K562 (cell line): Measurements from ENCODE around the gene ORAI1. TPM values are rescaled to one million over a fixed set of nuclear protein-coding genes. Genes with fewer than 3 reads are reported as not detected.

Source experiments
- BDP1 ChIP-seq: IDR thresholded peaks from 3 replicates; pipeline ENCODE4 v1.6.1; 2011; ENCODE audit not compliant: insufficient read length, insufficient read depth
- CHD1 ChIP-seq: fragments of 200-600 bp; sonication (generic); IDR thresholded peaks from one replicate; pipeline ENCODE4 v1.6.1; 2012; ENCODE audit warnings: mild to moderate bottlenecking, moderate library complexity, low read length, inconsistent platforms
- DPF2 ChIP-seq: fragments of 450-650 bp; IDR thresholded peaks from 2 replicates; pipeline ENCODE4 v1.6.1; 2016
- ETS1 ChIP-seq: conservative IDR thresholded peaks from 2 replicates; pipeline ENCODE4 v1.6.1; 2011; ENCODE audit warnings: low read depth, mild to moderate bottlenecking, low read length; ENCODE audit not compliant: control insufficient read depth
- EZH2 ChIP-seq: IDR thresholded peaks from 2 replicates; pipeline ENCODE4 v1.6.1; 2012; ENCODE audit warnings: low read depth, mild to moderate bottlenecking, inconsistent platforms, low read length, borderline replicate concordance
- GABPA ChIP-seq: fragments of 200-800 bp; sonication (Bioruptor generic); conservative IDR thresholded peaks from 2 replicates; pipeline ENCODE4 v1.6.1; 2016; ENCODE audit warnings: low read depth, missing genetic modification characterization, missing compliant biosample characterization
- GTF2A2 ChIP-seq: IDR thresholded peaks from 2 replicates; pipeline ENCODE4 v1.6.1; 2016; ENCODE audit warnings: mild to moderate bottlenecking, missing genetic modification characterization, missing compliant biosample characterization
- HNRNPH1 ChIP-seq: fragments of 200-400 bp; formaldehyde crosslinking; optimal IDR thresholded peaks from 2 replicates; pipeline ENCODE3; 2017; ENCODE audit warnings: low read depth, mild to moderate bottlenecking, low read length, moderate library complexity
- KLF6 ChIP-seq: fragments of 250-450 bp; sonication (Bioruptor Pico); IDR thresholded peaks from 2 replicates; pipeline ENCODE4 v1.4.0; 2020; ENCODE audit warnings: mild to moderate bottlenecking, moderate library complexity, borderline replicate concordance
- MEF2A ChIP-seq: IDR thresholded peaks from 2 replicates; pipeline ENCODE4 v1.6.1; 2011; ENCODE audit warnings: low read depth, mild to moderate bottlenecking, low read length, moderate library complexity; ENCODE audit not compliant: control insufficient read depth
- MIER1 ChIP-seq: fragments of 450-650 bp; IDR thresholded peaks from 2 replicates; pipeline ENCODE4 v1.6.1; 2016; ENCODE audit warnings: antibody characterized with exemption, mild to moderate bottlenecking, low read depth
- MYC ChIP-seq, 2 experiments: fragments of 250-450 bp in 1 of 2; sonication (Bioruptor Pico) in 1 of 2; IDR thresholded peaks; 2 replicates each; pipeline versions ENCODE4 v1.5.1 to v1.6.1; 2012 to 2021; ENCODE audit warnings: low read depth in 2 of 2, borderline replicate concordance in 1 of 2, improper control_type of control experiment in 1 of 2, low read length in 1 of 2, mild to moderate bottlenecking in 1 of 2, moderate library complexity in 1 of 2
- PTTG1 ChIP-seq: fragments of 450-650 bp; IDR thresholded peaks from 2 replicates; pipeline ENCODE4 v1.6.1; 2016; ENCODE audit warnings: low read depth, mild to moderate bottlenecking, missing genetic modification characterization, missing compliant biosample characterization
- SREBF2 ChIP-seq: sonication (generic); formaldehyde crosslinking; IDR thresholded peaks from 2 replicates; pipeline ENCODE4 v1.4.0; 2020; ENCODE audit warnings: mild to moderate bottlenecking, missing genetic modification reagents
- TCF7L2 ChIP-seq: fragments of 150-350 bp; IDR thresholded peaks from 2 replicates; pipeline ENCODE4 v1.6.1; 2016; ENCODE audit warnings: low read depth, mild to moderate bottlenecking, low read length, moderate library complexity
- TEAD1 ChIP-seq, 2 experiments: fragments of 450-650 bp in 1 of 2; sonication (generic) in 1 of 2; formaldehyde crosslinking; IDR thresholded peaks; 2 replicates each; pipeline versions ENCODE4 v1.4.0 to v1.8.0; 2020 to 2022; ENCODE audit warnings: mild to moderate bottlenecking in 2 of 2, missing genetic modification reagents in 1 of 2
- USF1 ChIP-seq: sonication (generic); formaldehyde crosslinking; IDR thresholded peaks from 2 replicates; pipeline ENCODE4 v1.9.0; 2022; ENCODE audit warnings: mild to moderate bottlenecking, missing genetic modification reagents
- WHSC1 ChIP-seq: IDR thresholded peaks from one replicate; pipeline ENCODE4 v1.6.1; 2012; ENCODE audit warnings: low read length, control low read depth, inconsistent platforms
- ZFP1 ChIP-seq: fragments of 450-650 bp; formaldehyde crosslinking; IDR thresholded peaks from 2 replicates; pipeline ENCODE4 v1.4.0; 2020; ENCODE audit warnings: mild to moderate bottlenecking, mixed read lengths
- ZNF212 ChIP-seq: fragments of 450-650 bp; formaldehyde crosslinking; IDR thresholded peaks from 2 replicates; pipeline ENCODE4 v1.4.0; 2020; ENCODE audit warnings: mild to moderate bottlenecking
- ZNF354B ChIP-seq: fragments of 250-450 bp; sonication (Bioruptor Pico); IDR thresholded peaks from 2 replicates; pipeline ENCODE4 v1.4.0; 2020
- ZNF830 ChIP-seq: fragments of 250-450 bp; sonication (Bioruptor Pico); IDR thresholded peaks from 2 replicates; pipeline ENCODE4 v1.5.0; 2021; ENCODE audit warnings: mild to moderate bottlenecking
- polyA plus RNA-seq, 8 experiments: library from polyadenylated mRNA; depleted of rRNA in 4 of 8; stranded (reverse) in 5 of 8; unstranded in 3 of 8; fragments of >200 nt; fragmentation: Nextera tagmentation in 2 of 8; fragmentation: Illumina TruSeq in 1 of 8; extraction: Ambion mirVana in 2 of 8; extraction: Trizol in 1 of 8; gene quantifications; 2 replicates each; pipeline versions ENCODE4 v1.2.1 to v1.2.3, GENCODE V29; 2011 to 2014; ENCODE audit warnings: inconsistent platforms in 1 of 8, missing spikeins in 1 of 8
- total RNA-seq, 7 experiments: library from RNA; depleted of rRNA in 6 of 7; stranded (reverse); fragments of >200 nt in 6 of 7; fragmentation: Illumina TruSeq in 2 of 7; extraction: Trizol in 2 of 7; gene quantifications; 2 replicates each; pipeline versions ENCODE4 v1.2.1 to v1.2.3, GENCODE V29; 2011 to 2021; ENCODE audit warnings: low replicate concordance in 1 of 7

The ORAI1 gene
- total and polyA plus RNA-seq, 9 of the 15 experiments (the other 6 are each of a cell fraction or from before 2014, with no cell fraction given), result 2.6 to 23.8 (median 9.3) TPM

- TF ChIP-seq DPF2 (peak; percentile 43; the same call in 1 of the 2 replicates), ETS1 (peak; percentile 60; the same call in 1 of the 2 replicates), CHD1 (no peak), MIER1 (no peak), MYC (IDR thresholded peaks at IDR 0.05; ENCODE audit: low read depth, low read length) (peak; percentile 64; the same call in 1 of the 2 replicates), MYC (CRISPR knock-in tag; IDR thresholded peaks at IDR 0.05; ENCODE audit: borderline replicate concordance, low read depth) (no peak), ZNF830 (no peak), KLF6 (CRISPR knock-in tag) (no peak), MEF2A (no peak), TEAD1 (CRISPR knock-in tag; IDR thresholded peaks at IDR 0.05) (no peak), PTTG1 (tag) (no peak), TCF7L2 (no peak), ZNF354B (CRISPR knock-in tag) (no peak), HNRNPH1 (no peak), USF1 (peak; percentile 96), BDP1 (no peak), SREBF2 (CRISPR knock-in tag) (no peak), GABPA (tag) (peak; percentile 18; the same call in 1 of the 2 replicates), EZH2 (no peak), GTF2A2 (tag) (no peak), ZNF212 (CRISPR knock-in tag) (peak; percentile 57; the same call in 1 of the 2 replicates), ZFP1 (CRISPR knock-in tag) (no peak), WHSC1 (no peak)
Observed at GRCh38 chr12:121626087-121626852, at the start of gene ORAI1 (continued).
